ENCODE results near the gene RNF144A.

- no peak for TF ChIP-seq POLR2AphosphoS5 (IDR thresholded peaks at IDR 0.05; ENCODE audit: low read depth, low read length)
- no peak for TF ChIP-seq FOXP2 (optimal IDR thresholded peaks at IDR 0.05; ENCODE audit: borderline replicate concordance, extremely low read depth, extremely low read length, insufficient read depth)
- TF ChIP-seq SIN3A (IDR thresholded peaks at IDR 0.05; ENCODE audit: borderline replicate concordance, insufficient read depth, low read length) = no peak
- TF ChIP-seq REST (IDR thresholded peaks at IDR 0.05; ENCODE audit: insufficient read depth in 1 of 2, low read depth in 2 of 2, low read length in 2 of 2) = no peak
- TF ChIP-seq TAF1 (IDR thresholded peaks at IDR 0.05; ENCODE audit: borderline replicate concordance, insufficient read depth, low read length) = no peak
These were observed 38.7 kb upstream of the RNF144A start for GRCh38 chr2:6878549-6878948.
